ENCODE results near the gene KIF3A. TPM values are rescaled to one million over a fixed set of nuclear protein-coding genes. Genes with fewer than 3 reads are reported as not detected.

KIF3A gene
- total RNA-seq, 6 experiments from 2014 or later = 1.3 to 4.2 (median 2.1) TPM

DNA sequence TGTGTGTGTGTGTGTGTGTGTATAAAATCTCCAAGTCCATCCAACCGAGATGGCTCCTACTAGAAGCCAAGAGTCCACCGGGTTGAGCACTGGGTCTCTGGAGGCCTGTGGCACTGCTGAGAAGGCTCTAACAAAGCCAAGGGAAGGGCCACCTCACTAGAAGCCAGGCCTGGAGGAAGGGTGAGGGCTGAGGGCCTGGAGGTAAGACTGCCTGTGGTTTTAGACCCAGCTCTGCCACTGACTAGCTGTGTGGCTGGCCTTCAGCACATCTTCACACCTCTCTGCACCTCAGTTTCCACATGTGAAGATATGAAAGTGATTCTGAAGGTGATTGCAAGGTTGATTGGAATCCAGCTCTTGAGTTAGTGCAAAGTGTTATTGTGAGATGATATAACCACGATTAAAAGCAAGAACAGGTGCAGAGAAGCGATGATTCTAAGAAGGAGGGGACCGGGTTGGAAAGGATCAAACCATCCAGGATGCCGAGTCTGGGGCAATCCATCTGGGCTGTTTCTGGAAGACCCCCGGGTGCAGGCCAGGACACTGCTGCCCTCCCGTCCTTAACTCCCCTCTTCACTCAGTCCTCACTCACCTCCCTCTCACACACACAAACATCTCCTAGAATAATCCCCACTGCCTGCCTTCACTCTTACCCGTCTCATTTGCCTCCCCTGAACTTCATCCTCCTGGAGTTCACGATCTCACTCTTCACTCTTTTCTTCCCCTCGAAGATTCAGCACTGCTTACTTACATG, 61.2 kb downstream of the KIF3A start:
- no peak for ATAC-seq

DNA sequence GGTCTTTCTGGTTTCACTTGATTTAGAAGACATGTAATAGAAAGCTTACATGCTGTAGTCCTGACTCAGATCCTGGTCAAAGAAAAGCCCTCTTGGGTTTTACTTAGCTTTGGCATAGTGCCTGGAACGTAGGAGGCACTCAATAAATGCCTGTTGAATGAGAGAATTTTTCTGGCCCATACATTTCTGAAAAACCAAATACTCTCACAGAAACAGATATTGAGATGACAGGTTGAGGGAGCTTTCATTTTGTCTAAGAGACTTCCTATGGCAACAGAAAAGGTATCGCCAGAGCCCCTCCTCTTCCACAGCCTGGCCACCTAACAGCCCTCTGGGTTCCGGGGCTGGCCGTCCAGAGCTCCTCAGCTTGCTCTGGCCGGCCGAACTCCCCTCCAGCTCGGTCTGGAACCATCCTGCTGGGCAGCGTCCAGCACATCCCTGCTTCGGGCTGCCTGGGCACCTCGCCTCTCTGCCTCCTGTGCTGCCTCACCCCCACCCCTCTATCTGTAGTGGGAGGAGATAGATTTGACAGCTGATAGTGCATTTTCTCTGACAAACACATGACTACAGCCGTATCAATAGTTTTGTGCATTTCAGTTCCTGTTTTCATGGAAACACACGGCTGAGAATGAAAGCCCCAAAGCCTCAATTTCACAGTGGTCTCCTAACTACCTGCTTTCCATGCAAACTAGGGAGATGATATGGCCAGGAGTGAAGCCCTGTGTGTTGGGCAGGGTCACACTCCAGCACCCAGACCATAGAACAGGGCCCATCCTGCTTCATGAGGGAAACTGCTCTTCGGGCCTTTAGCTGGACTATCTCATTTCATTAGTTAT, 62.5 kb downstream of the KIF3A start:
- intact Hi-C loops (cut with DNase I) = no loop called here
- H3K4me3 ChIP-seq = no peak overlapping the region
- ATAC-seq (peak in 3 of 4 donors; percentile 29 to 73 (median 37)), DNase-seq (no peak)
- no peaks in the 10 kb centered on the region for H3K9me3 ChIP-seq
- H3K36me3 ChIP-seq = no peaks in the 10 kb centered on the region
- 30% methylated on average over 3 of the region's 13 CpGs for WGBS (ENCODE audit: insufficient coverage, low coverage, low lambda C conversion rate, missing lambda C conversion rate)
- no peaks in the 10 kb centered on the region for H3K27me3 ChIP-seq
- no peak for TF ChIP-seq POLR2A (IDR thresholded peaks at IDR 0.05)
- TF ChIP-seq, protein P1, sequence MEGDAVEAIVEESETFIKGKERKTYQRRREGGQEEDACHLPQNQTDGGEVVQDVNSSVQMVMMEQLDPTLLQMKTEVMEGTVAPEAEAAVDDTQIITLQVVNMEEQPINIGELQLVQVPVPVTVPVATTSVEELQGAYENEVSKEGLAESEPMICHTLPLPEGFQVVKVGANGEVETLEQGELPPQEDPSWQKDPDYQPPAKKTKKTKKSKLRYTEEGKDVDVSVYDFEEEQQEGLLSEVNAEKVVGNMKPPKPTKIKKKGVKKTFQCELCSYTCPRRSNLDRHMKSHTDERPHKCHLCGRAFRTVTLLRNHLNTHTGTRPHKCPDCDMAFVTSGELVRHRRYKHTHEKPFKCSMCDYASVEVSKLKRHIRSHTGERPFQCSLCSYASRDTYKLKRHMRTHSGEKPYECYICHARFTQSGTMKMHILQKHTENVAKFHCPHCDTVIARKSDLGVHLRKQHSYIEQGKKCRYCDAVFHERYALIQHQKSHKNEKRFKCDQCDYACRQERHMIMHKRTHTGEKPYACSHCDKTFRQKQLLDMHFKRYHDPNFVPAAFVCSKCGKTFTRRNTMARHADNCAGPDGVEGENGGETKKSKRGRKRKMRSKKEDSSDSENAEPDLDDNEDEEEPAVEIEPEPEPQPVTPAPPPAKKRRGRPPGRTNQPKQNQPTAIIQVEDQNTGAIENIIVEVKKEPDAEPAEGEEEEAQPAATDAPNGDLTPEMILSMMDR (IDR thresholded peaks at IDR 0.05) = no peak
- H3K27ac ChIP-seq = no peak overlapping the region
- no peaks in the 10 kb centered on the region for H3K4me1 ChIP-seq

More for the DNA sequence above, 61.2 kb downstream of the KIF3A start:
- DNase-seq = no peak
- no peaks in the 10 kb centered on the region for H3K36me3 ChIP-seq
- no peaks in the 10 kb centered on the region for H3K27me3 ChIP-seq
- WGBS (ENCODE audit: insufficient coverage, low coverage, low lambda C conversion rate, missing lambda C conversion rate) = 70% methylated on average over 10 of the region's 11 CpGs
- H3K27ac ChIP-seq = no peak overlapping the region
- intact Hi-C loops (cut with DNase I) = no loop called here
- H3K9me3 ChIP-seq = no peaks in the 10 kb centered on the region
- no peak overlapping the region for H3K4me3 ChIP-seq
- no peak for TF ChIP-seq POLR2A (IDR thresholded peaks at IDR 0.05)
- TF ChIP-seq, protein P1 (IDR thresholded peaks at IDR 0.05) = no peak
- H3K4me1 ChIP-seq = no peaks in the 10 kb centered on the region

DNA sequence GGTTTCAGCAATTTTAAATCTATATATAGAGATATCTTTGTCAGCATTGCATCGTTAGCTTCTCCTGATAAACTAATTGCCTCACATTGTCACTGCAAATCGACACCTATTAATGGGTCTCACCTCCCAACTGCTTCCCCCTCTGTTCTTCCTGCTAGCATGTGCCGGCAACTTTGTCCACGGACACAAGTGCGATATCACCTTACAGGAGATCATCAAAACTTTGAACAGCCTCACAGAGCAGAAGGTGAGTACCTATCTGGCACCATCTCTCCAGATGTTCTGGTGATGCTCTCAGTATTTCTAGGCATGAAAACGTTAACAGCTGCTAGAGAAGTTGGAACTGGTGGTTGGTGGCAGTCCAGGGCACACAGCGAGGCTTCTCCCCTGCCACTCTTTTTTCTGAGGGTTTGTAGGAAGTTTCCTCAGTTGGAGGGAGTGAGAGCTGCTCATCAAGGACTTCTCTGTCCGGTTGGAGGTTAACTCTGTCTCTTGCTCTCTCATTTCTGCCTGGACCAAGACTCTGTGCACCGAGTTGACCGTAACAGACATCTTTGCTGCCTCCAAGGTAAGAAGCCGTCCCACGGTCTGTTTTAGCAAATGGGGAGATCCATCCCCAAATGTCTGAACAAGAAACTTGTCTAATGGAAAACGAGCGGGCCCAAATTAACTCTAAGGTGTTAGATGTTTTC, 63.3 kb downstream of the KIF3A start, which contains the start of gene IL4:
Gene IL4 (plus strand): TSS at position 51 of the 692 bp plus-strand sequence. CDS start 62 bp downstream, at position 113.
- Histone ChIP-seq H3K36me3 (no peaks in the 10 kb centered on the region), H3K27ac (no peak within 1 kb of the TSS), H3K4me3 (no peak within 1 kb of the TSS), H3K9me3 (no peaks in the 10 kb centered on the region), H3K4me1 (no peaks in the 10 kb centered on the region), H3K27me3 (no peaks in the 10 kb centered on the region)
- TF ChIP-seq POLR2A (IDR thresholded peaks at IDR 0.05) = no peak
- TF ChIP-seq, protein P1 (IDR thresholded peaks at IDR 0.05) = no peak
- WGBS (ENCODE audit: insufficient coverage, low coverage, low lambda C conversion rate, missing lambda C conversion rate) = 77% methylated on average over 12 of the region's 14 CpGs
- ATAC-seq = no peak
- intact Hi-C loops (cut with DNase I) = no loop called here
- no peak for DNase-seq

DNA sequence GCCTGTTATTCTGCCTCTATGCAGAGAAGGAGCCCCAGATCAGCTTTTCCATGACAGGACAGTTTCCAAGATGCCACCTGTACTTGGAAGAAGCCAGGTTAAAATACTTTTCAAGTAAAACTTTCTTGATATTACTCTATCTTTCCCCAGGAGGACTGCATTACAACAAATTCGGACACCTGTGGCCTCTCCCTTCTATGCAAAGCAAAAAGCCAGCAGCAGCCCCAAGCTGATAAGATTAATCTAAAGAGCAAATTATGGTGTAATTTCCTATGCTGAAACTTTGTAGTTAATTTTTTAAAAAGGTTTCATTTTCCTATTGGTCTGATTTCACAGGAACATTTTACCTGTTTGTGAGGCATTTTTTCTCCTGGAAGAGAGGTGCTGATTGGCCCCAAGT, 63.9 kb downstream of the KIF3A start:
- Histone ChIP-seq H3K27ac (no peak overlapping the region), H3K9me3 (no peaks in the 10 kb centered on the region), H3K4me3 (no peak overlapping the region), H3K36me3 (no peaks in the 10 kb centered on the region), H3K4me1 (no peaks in the 10 kb centered on the region), H3K27me3 (no peaks in the 10 kb centered on the region)
- TF ChIP-seq, protein P1 (IDR thresholded peaks at IDR 0.05) = no peak
- no peak for TF ChIP-seq POLR2A (IDR thresholded peaks at IDR 0.05)
- ATAC-seq = no peak
- no peak for DNase-seq
- intact Hi-C loops (cut with DNase I) = no loop called here
- WGBS (ENCODE audit: insufficient coverage, low coverage, low lambda C conversion rate, missing lambda C conversion rate) = 71% methylated on average over 1 of the region's 1 CpG
